ENCODE measurements around the gene POLA1.

POLA1 gene

DNA sequence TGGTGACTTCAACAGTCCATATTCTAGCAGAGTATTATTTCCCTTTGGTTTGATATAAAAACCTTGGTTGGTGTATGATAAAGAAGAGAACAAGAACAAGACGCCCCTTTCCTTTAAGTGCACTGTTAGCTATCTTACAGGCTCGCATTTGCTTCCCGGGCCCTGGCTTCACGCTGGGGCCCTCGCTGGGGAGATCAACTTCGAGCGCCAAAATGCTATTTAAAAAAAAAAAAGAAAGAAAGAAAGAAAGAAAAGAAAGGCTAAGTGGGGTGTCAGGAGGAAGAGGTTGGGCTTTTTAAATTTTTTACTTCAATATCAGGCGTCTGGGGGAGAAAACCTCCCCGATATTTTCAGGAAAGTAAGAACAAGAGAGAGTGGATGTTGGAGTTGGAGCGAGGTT lies 310.3 kb downstream of the POLA1 start:
- Histone ChIP-seq H3K27ac (no peak overlapping the region), H3K4me3 (no peak overlapping the region)

DNA sequence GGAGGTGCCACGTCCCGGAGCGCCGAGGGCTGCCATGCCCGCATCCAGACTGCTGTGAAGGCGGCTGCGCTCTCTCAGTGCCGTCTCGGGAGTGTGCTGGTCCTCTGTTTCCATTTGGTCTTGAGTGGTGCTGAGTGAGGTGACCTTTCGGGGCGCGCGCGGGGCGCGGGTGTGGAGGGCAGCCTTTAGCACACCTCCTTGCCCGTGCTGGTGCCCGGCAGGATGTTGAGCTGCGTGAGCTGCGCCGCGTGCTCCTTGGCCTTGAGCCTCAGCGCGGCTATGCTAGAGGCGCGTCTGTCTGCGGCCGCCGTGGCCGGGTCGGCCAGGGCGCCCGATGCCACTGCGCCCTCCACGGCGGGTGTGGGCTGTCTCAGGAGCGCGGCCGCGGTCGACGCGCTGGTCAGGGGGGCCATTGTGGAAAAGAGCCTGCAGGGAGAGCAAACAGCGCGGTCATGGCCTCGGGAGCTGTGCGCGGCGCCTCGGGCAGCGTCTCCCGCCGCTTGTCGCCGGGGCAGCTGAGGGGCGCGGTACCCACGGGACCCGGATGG lies 310.8 kb downstream of the POLA1 start:
- H3K27ac ChIP-seq: no peak overlapping the region

DNA sequence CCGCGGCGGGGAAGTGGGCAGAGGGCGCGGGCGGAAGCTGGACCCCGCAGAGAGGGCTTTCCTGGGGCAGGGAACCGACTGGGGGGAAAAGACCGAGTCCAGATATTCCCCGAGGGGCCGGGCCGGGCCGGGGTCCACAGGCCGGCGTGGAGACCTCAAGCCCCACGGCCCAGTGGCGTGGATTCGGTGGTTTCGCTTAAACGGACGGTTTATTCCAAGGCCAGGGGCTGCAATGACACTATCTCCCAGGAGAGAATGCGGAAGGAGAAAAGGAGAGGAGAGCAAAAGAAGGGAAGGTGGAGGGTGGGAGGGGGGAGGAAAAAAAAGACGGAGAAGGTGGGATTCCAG lies 311.3 kb downstream of the POLA1 start:
- Histone ChIP-seq H3K27ac (no peak overlapping the region), H3K4me3 (peak overlapping the region in 1 of 7 experiments; percentile 13)

More for the DNA sequence above, 310.8 kb downstream of the POLA1 start:
- peak overlapping the region in 1 of 7 experiments; percentile 13 for H3K4me3 ChIP-seq

DNA sequence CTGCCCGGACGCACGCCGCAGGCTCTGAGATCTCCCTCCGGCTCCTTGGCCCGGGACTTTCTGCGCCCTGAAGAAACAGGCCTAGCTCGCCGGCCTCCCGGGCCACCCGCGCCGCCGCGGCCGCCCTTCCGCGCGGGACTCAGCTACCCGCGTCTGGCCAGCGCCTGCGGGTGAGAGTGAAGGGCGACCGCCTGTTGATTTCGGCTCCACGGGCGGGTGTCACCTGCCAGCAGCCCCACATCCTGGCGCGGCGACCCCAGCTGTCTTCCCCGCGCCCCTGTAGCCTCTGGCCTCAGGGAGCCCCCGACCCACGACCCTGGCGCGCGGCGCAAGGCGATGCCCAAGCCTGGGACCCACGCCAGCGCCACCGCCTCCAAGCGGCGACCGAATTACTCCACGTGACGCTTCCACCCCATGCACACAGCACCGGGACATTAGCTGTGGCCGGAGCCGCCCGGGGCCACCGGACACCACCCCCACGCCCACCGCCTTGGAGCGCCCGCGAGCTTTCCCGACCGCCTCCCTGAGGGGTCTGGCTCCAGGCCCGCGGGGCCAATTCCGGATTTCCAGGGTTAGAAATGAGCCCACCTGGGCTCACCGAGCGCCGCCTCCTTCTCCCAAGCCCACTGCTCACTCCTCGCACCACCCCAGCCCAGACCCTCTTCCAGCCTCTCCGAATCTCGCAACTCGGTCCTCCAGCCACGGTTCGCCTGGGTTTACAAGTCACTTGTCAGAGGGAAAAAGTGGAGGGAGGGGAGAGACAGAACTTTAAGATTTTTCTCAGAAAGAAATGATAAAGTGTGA lies 311.9 kb downstream of the POLA1 start:
- Histone ChIP-seq H3K27ac (no peak overlapping the region), H3K4me3 (no peak overlapping the region)

DNA sequence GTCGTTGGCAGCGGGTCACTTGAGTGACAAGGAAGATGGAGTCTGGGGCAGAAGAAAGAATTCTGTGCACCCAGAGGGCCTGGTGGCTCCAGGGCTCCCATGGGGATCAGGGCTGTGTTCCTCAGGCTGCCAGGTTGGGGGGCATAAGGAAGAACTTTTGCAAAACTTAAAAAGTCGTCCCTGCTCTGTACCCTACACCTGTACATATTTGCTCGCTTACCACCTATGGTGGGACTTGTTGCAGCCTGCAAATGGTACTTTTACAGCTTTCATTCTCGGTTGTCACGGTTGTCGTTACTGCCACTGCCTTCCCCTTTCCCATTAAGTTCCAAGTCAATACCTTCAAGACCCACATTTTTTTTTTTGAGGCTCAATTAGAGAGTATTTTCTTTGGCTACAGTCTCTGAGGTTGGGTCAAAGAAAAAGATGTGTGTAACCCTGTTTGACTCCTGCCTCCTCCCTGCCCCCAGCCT lies 312.9 kb downstream of the POLA1 start:
- Histone ChIP-seq H3K4me3 (no peak overlapping the region), H3K27ac (no peak overlapping the region)

DNA sequence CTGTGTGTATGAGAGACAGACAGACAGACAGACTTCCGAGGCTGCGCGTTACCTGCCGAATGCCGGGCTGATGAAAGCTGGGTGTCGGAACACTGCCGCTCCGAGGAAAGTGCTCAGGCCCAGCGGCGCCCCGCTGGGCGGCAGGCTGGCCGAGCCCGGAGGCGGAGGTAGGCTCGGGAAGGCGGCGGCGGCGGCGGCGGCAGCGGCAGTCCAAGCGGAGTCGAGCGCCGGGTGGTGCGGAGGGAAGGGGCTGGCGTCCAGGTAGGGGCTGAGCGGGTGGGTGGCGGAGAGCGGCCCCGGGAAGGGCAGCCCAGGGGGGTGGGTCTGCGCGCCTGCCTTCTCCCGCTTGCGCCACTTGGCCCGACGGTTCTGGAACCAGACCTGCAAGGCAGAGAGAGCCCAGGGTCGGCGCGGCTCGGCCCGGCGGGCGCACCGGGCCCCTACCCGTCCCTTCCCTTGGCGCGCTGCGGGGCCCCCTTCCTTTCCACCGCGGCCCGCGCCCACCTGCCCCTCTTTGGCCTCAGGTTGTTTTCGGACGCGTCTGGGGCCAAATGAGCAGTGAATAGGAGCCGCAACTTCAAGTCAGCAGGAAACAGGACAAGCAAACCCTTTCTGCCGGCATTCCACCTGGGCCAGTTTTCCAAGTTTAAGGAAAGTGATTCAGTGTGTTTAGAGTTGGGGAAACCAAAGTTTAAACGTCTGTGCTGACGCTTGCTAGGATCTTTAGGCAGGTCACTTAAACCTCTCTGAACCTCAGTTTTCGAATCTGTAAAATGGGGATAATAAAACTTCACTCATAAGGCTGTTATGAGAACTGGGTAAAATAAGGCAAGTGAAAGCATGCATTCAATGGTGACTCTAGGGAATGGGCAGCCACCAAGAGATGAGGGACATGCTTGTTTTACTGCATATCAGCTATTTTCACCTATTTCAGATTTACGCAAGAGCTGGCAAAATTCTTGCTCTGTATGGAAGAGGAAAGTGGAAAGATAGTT lies 313.6 kb downstream of the POLA1 start:
- H3K27ac ChIP-seq: no peak overlapping the region
- no peak overlapping the region for H3K4me3 ChIP-seq

DNA sequence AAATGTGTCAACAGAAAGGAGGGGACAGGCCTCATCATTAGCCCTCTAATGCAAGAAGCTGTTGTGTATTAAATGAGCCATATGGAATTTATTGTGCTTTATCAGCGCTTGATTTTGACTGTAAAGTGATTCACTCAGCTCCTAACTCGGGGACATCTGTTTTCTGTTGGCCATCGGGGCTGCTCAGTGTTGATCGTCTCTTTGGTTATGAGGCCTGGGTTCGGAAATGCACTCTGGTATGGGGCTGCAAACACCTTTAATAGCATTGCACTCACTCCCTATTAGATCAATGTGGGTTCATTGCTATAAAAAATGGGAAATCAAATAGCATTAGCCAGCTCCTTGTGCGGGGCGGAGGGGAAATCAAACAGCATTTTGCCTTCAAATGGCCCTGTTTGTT lies 315.7 kb downstream of the POLA1 start:
- H3K4me3 ChIP-seq: no peak overlapping the region
- H3K27ac ChIP-seq: no peak overlapping the region

DNA sequence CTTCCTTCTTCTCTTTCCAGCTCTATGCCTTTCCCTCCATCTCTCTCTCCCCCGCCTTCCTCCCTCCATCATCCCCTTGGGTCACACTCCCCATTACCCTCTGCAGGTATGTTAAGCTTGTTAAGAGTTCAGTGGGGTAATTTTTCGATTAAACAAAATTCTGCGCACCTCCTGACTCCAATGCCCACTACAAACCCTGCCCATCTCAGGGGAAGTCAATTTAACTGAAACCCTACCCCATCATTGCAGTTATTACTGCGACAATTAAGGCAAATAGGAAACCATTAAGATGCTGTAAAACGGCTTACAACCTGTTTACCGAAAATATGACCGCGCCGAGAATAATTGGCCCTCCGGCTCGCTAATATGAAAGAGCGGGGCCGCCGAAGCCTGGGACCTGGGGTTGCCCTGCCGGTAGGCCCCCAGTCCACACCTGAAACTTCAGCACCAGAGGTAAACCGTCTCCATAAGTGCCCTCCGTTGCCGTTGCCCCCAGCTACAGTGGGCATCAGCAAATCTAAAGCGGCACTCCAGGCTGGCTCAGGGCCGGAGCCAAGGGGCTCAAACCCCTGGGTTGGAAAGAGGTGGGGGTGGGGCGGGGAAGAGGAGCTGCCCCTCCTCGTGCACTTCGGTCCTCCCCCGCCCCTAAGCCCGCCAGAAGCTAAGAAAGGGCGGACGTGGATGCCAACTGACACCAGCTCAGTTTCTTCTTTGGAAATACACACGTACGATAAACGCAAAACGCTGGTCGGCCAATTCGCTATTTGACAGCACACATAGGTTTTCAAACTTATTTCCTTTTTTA lies 317.3 kb downstream of the POLA1 start:
- H3K4me3 ChIP-seq: no peak overlapping the region
- H3K27ac ChIP-seq: no peak overlapping the region

DNA sequence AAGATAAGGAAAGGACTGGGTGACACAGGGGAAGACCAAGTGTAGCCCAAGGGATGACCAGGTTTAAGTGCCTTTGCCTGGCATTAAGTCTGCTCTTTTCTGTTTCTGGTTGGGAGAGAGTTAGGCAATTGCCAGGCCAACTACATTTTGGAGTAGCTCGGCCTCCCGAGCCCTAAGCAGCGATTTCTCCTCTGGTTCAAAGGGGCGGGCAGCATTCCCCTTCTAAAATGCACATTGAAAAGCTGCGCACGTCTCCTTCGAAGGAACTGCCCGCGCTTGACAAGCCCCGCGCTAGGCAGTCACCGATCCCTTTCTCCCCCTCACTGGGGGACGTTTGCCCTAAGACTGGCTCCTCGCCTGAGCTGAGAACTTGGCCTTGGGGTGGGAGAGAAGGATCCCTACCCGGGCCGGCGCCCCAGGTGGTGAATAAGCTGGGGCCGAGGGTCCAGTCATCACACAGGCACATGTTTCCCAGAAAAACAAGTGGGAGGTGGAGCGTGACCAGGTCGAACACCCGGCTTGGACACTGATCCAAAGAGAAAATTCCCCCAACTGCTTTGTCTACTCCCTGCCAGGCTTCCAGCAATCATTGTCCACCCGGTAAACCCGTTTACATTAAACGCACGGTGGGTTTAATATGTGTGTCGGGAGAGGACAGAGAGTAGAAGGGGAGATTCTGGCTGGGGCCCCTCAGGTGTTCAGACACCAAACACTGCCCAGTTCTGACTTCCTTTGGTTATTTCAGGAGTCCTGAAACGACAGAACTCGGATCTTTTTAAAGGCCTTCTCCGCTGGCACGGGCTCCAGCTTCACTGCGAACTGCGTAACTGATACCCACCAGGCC lies 318.1 kb downstream of the POLA1 start:
- Histone ChIP-seq H3K27ac (no peak overlapping the region), H3K4me3 (no peak overlapping the region)

DNA sequence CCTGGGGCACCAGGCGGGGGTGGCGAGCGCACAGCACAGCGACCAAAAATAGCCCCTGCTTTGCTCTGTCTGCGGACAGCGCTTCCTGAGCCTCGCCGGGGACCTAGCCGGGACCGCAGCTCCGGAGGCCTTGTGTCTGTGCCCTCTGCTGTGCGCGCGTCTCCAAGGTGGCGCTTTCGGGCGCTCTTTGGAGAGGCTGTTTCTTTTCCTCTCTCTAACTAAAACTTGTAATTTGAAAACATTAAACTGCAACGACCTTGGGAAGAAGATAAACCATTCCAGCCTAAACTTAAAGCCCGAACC lies 318.7 kb downstream of the POLA1 start:
- H3K27ac ChIP-seq: no peak overlapping the region
- H3K4me3 ChIP-seq: peak overlapping the region in 2 of 7 experiments; percentile 10 to 31

DNA sequence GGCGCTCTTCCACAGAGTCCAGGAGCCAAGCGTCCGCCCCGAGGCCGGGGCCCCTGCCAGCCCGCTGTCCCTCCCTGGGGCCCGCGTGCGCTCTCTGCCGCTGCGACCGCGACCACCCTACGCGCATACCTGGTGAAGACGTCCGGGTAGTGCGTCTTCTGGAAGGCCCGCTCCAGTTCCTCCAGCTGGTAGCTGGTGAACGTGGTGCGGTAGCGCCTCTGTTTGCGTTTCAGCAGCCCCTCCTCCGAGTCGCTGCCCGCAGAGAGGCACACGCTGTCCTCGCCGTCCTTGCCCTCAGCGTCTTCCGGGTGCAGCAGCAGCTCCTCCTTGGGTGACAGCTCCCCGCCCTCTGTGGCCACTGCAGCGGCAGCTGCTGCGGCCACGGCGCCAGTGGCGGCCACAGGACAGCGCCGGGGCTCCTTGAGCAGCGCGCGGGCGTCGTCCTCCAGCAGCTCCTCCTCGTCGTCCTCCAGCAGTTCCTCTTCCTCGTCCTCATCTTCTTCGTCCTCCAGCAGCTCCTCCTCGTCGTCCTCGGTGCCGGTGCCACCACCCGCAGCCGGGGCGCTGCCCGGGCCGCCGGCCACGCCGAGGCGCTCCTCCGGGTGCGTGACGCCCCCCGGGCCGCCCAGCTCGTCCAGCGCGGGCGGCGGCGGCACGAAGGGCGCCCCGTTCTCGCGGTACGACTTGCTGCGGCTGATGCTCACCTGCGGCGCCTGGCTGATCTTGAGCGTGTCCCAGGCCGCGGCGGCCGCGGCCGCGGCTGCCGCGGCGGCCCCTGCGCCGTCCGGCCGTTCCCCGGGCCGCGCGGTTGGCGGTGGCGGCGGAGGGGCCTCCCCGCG lies 319.3 kb downstream of the POLA1 start:
- Histone ChIP-seq H3K27ac (no peak overlapping the region), H3K4me3 (peak overlapping the region in 2 of 7 experiments; percentile 10 to 31)

DNA sequence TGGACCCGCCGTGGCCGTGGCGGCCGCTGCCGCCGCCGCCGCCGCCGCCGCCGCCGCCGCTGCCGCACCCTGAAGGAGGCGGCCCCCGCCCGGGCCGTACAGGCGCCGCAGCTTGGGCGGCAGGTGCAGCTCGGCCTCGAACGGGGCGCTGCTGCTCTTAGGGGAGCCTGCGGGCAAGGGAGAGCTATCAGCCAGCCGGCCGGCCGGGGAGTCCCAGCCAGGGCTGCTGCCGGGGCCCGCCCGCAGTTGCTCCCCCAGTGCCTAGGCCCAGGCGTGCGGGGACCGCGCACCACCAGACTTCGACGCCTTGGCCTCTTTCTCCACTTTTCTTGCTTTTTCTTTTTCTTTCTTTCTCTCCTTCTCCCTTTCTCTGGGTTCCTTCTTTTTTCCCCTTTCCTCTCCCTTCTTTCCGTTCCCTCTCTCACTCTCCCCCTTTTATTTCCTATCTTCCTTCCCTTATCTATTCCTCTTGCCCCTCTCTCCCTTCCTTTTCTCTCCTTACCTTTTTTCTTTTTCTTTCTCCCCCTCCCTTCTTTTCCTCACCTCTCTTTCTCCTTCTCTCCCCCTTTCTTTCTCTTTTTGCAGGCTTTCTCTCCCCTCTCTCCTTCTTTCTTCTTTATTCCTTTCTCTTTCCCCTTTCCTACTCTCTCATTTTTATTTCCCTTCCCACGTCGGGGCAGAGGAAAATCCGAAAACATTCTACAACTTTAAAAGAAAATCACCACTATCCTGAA lies 320.1 kb downstream of the POLA1 start:
- no peak overlapping the region for H3K4me3 ChIP-seq
- H3K27ac ChIP-seq: no peak overlapping the region

DNA sequence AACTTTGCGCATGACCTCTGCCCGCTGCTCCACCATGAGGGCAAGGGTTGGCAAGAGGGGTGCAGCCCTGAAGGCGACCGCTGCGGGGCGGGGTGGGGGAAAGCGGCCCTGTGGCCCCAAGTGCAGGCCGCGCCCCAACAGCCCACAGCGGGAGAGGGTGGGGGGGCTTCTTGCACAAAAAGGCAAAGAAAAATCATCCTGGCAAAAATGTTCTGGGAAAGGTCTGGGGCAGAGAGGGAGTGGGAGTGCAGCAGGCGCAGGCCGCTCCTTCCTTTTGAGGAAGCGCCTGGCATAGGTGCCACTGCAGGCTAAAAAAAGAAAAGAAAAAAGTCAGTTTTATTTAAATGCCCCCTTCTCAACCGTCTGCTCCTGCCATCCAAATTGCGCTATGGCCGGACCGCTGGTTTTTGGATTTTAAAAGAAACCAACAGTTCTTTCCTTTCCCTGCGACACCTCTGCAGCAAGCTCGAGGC lies 320.7 kb downstream of the POLA1 start:
- Histone ChIP-seq H3K27ac (no peak overlapping the region), H3K4me3 (no peak overlapping the region)

DNA sequence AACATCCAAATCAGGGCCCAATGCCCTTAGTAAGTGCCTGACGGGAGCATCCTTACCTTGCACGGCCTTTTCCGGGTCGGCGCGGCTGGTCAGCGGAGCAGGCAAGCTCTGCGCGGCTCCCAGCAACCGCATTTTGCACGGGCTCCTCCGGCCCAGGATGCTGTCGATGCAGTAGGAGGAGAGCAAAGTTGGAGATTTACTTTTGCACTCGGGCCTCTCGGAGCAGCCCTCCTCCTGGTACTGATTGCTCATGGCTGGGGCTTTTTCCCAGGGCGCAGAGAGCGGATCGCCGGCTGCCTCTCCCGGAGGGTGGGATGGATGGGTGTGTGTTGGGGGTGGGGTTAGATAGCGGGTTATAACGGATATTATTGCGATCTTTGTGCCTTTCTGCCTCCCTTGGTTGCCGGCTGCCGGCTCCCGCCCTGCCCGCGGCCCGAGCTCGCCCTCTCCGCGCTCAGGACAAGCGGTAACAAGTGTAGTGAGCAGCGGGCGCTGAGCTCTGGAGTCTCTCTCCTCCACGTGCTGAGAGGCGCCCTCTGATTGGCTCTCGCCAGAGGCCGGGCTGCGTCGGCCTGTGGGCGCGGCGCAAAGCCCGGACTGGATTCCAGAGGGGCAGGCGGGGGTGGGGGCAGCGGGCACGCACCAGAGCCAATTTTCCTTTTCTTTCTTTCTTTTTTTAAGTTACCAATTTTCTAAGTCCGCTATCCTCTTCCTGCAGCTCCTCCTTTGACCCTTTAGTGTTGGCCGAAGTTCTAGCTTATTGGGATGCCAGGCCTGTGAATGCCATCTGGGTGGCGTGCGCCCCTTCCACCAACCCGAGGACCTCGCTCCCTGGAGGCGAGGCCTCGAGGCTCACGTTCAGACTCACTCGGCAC lies 322.0 kb downstream of the POLA1 start, which contains the start of gene ARX:
ARX (minus strand) TSS at position 480 of the 875 bp plus-strand sequence; CDS start at position 252, 228 bp downstream.
- Histone ChIP-seq H3K27ac (no peak within 1 kb of the TSS), H3K4me3 (no peak within 1 kb of the TSS)

DNA sequence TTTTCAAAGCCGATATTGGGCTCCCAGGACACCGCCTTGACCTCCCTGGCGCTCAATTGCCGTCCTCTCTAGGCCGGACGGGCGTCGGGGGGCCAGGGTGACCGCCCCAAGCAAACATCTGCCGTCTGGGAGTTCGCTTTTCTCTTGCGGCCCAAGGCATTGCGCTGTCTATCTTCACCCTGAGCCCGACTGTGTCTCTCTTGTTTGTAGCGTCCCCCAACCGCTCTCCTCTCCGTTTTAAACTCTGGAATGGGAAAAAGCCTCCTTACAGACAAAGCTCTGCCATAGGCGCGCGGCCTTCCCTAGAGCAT lies 322.6 kb downstream of the POLA1 start:
- no peak overlapping the region for H3K27ac ChIP-seq
- no peak overlapping the region for H3K4me3 ChIP-seq

DNA sequence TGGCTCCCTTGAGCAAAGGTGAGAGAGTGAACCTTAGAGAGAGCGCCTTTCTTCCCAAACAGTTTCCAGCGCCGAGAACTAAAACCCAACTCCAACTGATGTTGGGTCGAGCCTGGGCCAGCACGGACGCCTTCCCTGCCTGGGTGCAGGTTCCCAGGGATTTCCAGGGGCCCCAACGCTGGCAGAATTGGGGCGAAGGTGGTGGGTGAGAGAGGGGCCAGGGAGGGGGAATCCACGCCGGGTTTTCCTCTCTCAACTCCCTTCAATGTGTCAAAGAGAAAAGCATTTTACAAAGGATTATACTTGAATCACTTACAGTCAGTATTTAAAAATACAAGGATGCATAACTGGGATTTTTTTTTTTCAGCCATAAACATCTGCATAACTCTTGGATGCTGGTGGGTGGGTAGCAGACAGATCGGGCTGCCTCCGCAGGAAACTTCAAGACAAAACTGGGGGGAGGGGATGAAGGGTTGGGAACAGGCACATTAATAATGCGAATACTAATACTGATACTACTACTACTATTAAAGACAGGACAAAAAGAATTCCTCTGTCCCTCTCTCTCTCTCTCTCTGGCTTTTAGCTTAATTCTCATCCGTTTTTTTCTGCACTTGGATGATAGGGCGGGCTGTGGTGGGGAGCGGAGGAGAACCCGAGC lies 323.4 kb downstream of the POLA1 start:
- Histone ChIP-seq H3K27ac (no peak overlapping the region), H3K4me3 (no peak overlapping the region)
